Neural cell (in vitro differentiated cells): ENCODE measurements around the gene AGBL4. TPM values are rescaled to one million over a fixed set of nuclear protein-coding genes. Genes with fewer than 3 reads are reported as not detected.

ENCODE experiments used
- H2AFZ ChIP-seq: fragments of 200-600, 300-800 bp; sonication (generic), shearing (Covaris generic); 2 replicates; pipeline ENCODE4 v1.6.0; 2014; ENCODE audit warnings: low read depth, mild to moderate bottlenecking, antibody characterized with exemption, low read length, moderate library complexity
- H3F3A ChIP-seq: fragments of 200-600 bp; shearing (Covaris generic); 2 replicates; pipeline ENCODE4 v1.6.1; 2016; ENCODE audit warnings: mild to moderate bottlenecking, moderate library complexity, mixed read lengths, antibody characterized with exemption, low read length; ENCODE audit not compliant: insufficient read depth, poor library complexity, severe bottlenecking
- H3K27ac ChIP-seq: fragments of 200-600, 300-800 bp; sonication (generic), shearing (Covaris generic); 2 replicates; pipeline ENCODE4 v1.5.1; 2014; ENCODE audit warnings: mild to moderate bottlenecking, low read length, moderate library complexity
- H3K27me3 ChIP-seq: fragments of 300-800, 200-600 bp; sonication (generic), shearing (Covaris generic); 2 replicates; pipeline ENCODE4 v1.6.0; 2014; ENCODE audit warnings: mild to moderate bottlenecking, low read depth, low read length, moderate library complexity; ENCODE audit not compliant: insufficient read depth
- H3K36me3 ChIP-seq: fragments of 300-800, 200-600 bp; sonication (generic), shearing (Covaris generic); 2 replicates; pipeline ENCODE4 v1.5.1; 2014; ENCODE audit warnings: mild to moderate bottlenecking, antibody characterized with exemption, low read length, moderate library complexity; ENCODE audit not compliant: insufficient read depth
- H3K4me2 ChIP-seq: fragments of 300-800, 200-600 bp; sonication (generic), shearing (Covaris generic); 2 replicates; pipeline ENCODE4 v1.6.0; 2014; ENCODE audit warnings: mild to moderate bottlenecking, low read length
- H3K4me3 ChIP-seq: fragments of 300-800, 200-600 bp; sonication (generic), shearing (Covaris generic); 2 replicates; pipeline ENCODE4 v1.5.1; 2014; ENCODE audit warnings: mild to moderate bottlenecking, low read length, moderate library complexity
- H3K79me2 ChIP-seq: fragments of 200-600 bp; shearing (Covaris generic); replicated peaks from 2 replicates; pipeline ENCODE4 v1.6.0; 2014; ENCODE audit warnings: mild to moderate bottlenecking, low read length, moderate library complexity; ENCODE audit not compliant: insufficient read depth
- H3K9ac ChIP-seq: fragments of 300-800, 200-600 bp; sonication (generic), shearing (Covaris generic); 2 replicates; pipeline ENCODE4 v1.6.1; 2016; ENCODE audit warnings: mild to moderate bottlenecking, low read length, mixed read lengths
- H3K9me2 ChIP-seq: fragments of 200-600 bp; shearing (Covaris generic); 2 replicates; pipeline ENCODE4 v1.6.1; 2016; ENCODE audit warnings: mild to moderate bottlenecking, low read length, mixed read lengths; ENCODE audit not compliant: insufficient read depth
- H3K9me3 ChIP-seq: fragments of 200-600, 300-800 bp; sonication (generic), shearing (Covaris generic); 2 replicates; pipeline ENCODE4 v1.6.1; 2016; ENCODE audit warnings: mild to moderate bottlenecking, mixed run types, low read length, moderate library complexity, mixed read lengths
- H4K20me1 ChIP-seq: fragments of 200-600 bp; shearing (Covaris generic); 2 replicates; pipeline ENCODE4 v1.6.1; 2016; ENCODE audit warnings: mild to moderate bottlenecking, mixed run types; ENCODE audit not compliant: insufficient read depth
- EP300 ChIP-seq: fragments of 450-650 bp; conservative IDR thresholded peaks from 2 replicates; pipeline ENCODE4 v1.6.1; 2014; ENCODE audit warnings: antibody characterized with exemption, mild to moderate bottlenecking, moderate library complexity; ENCODE audit not compliant: poor library complexity, severe bottlenecking
- EZH2 ChIP-seq: fragments of 200-600, 300-800 bp; shearing (Covaris generic), sonication (generic); IDR thresholded peaks from 2 replicates; pipeline ENCODE4 v1.6.1; 2014; ENCODE audit warnings: antibody characterized with exemption, low read length, borderline replicate concordance, mild to moderate bottlenecking; ENCODE audit not compliant: insufficient read depth, poor library complexity, severe bottlenecking
- MXI1 ChIP-seq: fragments of 450-650 bp; conservative IDR thresholded peaks from 2 replicates; pipeline ENCODE4 v1.6.1; 2014; ENCODE audit warnings: antibody characterized with exemption, mild to moderate bottlenecking; ENCODE audit not compliant: poor library complexity, severe bottlenecking
- POLR2AphosphoS5 ChIP-seq: IDR thresholded peaks from 2 replicates; pipeline ENCODE4 v1.6.1; 2012
- RAD21 ChIP-seq: fragments of 450-650 bp; conservative IDR thresholded peaks from 2 replicates; pipeline ENCODE4 v1.6.1; 2014; ENCODE audit warnings: antibody characterized with exemption, mild to moderate bottlenecking, moderate library complexity
- SMC3 ChIP-seq: fragments of 450-650 bp; conservative IDR thresholded peaks from 2 replicates; pipeline ENCODE4 v1.6.1; 2014; ENCODE audit warnings: antibody characterized with exemption, mild to moderate bottlenecking, moderate library complexity; ENCODE audit not compliant: poor library complexity
- polyA plus RNA-seq: library from polyadenylated mRNA; depleted of rRNA; stranded (reverse); fragments of >200 nt; gene quantifications from 2 replicates; pipeline ENCODE4 v1.2.3, GENCODE V29; 2014
- TF ChIP-seq, protein P1 (sequence below): IDR thresholded peaks from 2 replicates; pipeline ENCODE4 v1.6.1; 2012; ENCODE audit warnings: borderline replicate concordance
- TF ChIP-seq, protein P2 (sequence below): fragments of 450-650 bp; IDR thresholded peaks from 2 replicates; pipeline ENCODE4 v1.5.1; 2014; ENCODE audit warnings: antibody characterized with exemption, mild to moderate bottlenecking, moderate library complexity; ENCODE audit not compliant: poor library complexity, severe bottlenecking

The AGBL4 gene
- polyA plus RNA-seq, 1 donor from 2014 or later: 1.3 TPM

DNA sequence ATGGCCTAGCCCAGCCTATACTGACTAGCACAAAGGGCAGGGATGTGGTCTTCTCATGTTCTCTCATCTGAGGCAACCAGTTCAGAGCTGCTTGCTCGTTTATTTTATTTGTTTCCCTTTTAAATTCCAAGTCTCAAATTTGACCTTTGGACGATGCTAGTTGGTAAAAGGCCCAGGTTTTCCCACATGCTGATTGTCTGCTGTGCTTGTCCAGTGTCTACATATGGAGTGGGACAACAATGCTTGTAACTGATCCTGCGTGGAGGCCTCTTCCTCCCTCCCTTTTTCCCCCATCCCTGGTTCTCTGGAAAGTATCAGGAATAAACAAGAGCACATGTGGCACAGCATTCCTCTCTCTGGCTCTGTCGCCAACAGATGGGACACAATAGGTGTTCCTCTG, 1213.0 kb downstream of the AGBL4 start:
- H3F3A ChIP-seq: no peaks in the 10 kb centered on the region
- H3K9me3 ChIP-seq: no peaks in the 10 kb centered on the region
- no peak overlapping the region for H3K27ac ChIP-seq
- no peak overlapping the region for H2AFZ ChIP-seq
- no peak for TF ChIP-seq POLR2AphosphoS5
- TF ChIP-seq, protein P1, sequence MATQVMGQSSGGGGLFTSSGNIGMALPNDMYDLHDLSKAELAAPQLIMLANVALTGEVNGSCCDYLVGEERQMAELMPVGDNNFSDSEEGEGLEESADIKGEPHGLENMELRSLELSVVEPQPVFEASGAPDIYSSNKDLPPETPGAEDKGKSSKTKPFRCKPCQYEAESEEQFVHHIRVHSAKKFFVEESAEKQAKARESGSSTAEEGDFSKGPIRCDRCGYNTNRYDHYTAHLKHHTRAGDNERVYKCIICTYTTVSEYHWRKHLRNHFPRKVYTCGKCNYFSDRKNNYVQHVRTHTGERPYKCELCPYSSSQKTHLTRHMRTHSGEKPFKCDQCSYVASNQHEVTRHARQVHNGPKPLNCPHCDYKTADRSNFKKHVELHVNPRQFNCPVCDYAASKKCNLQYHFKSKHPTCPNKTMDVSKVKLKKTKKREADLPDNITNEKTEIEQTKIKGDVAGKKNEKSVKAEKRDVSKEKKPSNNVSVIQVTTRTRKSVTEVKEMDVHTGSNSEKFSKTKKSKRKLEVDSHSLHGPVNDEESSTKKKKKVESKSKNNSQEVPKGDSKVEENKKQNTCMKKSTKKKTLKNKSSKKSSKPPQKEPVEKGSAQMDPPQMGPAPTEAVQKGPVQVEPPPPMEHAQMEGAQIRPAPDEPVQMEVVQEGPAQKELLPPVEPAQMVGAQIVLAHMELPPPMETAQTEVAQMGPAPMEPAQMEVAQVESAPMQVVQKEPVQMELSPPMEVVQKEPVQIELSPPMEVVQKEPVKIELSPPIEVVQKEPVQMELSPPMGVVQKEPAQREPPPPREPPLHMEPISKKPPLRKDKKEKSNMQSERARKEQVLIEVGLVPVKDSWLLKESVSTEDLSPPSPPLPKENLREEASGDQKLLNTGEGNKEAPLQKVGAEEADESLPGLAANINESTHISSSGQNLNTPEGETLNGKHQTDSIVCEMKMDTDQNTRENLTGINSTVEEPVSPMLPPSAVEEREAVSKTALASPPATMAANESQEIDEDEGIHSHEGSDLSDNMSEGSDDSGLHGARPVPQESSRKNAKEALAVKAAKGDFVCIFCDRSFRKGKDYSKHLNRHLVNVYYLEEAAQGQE: no peak
- no peak for TF ChIP-seq SMC3
- TF ChIP-seq RAD21: no peak
- TF ChIP-seq, protein P2, sequence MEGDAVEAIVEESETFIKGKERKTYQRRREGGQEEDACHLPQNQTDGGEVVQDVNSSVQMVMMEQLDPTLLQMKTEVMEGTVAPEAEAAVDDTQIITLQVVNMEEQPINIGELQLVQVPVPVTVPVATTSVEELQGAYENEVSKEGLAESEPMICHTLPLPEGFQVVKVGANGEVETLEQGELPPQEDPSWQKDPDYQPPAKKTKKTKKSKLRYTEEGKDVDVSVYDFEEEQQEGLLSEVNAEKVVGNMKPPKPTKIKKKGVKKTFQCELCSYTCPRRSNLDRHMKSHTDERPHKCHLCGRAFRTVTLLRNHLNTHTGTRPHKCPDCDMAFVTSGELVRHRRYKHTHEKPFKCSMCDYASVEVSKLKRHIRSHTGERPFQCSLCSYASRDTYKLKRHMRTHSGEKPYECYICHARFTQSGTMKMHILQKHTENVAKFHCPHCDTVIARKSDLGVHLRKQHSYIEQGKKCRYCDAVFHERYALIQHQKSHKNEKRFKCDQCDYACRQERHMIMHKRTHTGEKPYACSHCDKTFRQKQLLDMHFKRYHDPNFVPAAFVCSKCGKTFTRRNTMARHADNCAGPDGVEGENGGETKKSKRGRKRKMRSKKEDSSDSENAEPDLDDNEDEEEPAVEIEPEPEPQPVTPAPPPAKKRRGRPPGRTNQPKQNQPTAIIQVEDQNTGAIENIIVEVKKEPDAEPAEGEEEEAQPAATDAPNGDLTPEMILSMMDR: no peak
- TF ChIP-seq EP300: no peak
- no peaks in the 10 kb centered on the region for H3K9me2 ChIP-seq
- no peaks in the 10 kb centered on the region for H3K36me3 ChIP-seq
- H3K9ac ChIP-seq: no peak overlapping the region
- no peak overlapping the region for H3K4me3 ChIP-seq
- no peaks in the 10 kb centered on the region for H3K27me3 ChIP-seq
- no peaks in the 10 kb centered on the region for H4K20me1 ChIP-seq
- no peaks in the 10 kb centered on the region for H3K79me2 ChIP-seq
- no peak overlapping the region for H3K4me2 ChIP-seq

DNA sequence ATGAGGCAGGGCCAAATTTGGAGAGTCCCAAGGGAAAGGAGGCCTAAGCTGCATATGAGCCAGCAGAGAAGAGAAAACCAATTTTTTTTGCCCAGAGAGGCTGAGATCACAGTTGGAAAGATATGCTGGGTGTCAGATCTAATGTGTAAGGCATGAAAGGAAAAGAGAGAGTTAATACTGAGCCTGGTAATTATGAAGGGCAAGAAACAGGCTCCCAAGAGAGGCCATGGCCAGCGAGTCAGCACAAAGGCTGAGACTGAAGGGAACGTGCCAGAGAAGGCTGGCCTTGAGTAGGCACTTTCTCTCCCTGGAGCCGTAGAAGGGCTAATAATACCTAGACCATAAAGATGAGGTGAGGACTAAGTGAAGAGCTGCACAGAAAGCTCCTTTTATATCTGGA, 1215.3 kb downstream of the AGBL4 start:
- TF ChIP-seq EP300: no peak
- TF ChIP-seq MXI1: no peak
- TF ChIP-seq, protein P2: no peak
- TF ChIP-seq RAD21: no peak
- TF ChIP-seq SMC3: no peak
- TF ChIP-seq EZH2: no peak
- Histone ChIP-seq H3K9me3 (no peaks in the 10 kb centered on the region), H3F3A (no peaks in the 10 kb centered on the region)

More for the DNA sequence above, 1215.3 kb downstream of the AGBL4 start:
- Histone ChIP-seq H3K9me2 (no peaks in the 10 kb centered on the region), H3K27ac (no peak overlapping the region), H3K79me2 (no peaks in the 10 kb centered on the region), H2AFZ (no peak overlapping the region), H4K20me1 (no peaks in the 10 kb centered on the region), H3K9ac (no peak overlapping the region), H3K4me2 (no peak overlapping the region), H3K4me3 (no peak overlapping the region), H3K36me3 (no peaks in the 10 kb centered on the region), H3K27me3 (no peaks in the 10 kb centered on the region)
